ENCODE data around the gene POU6F2.

GRCh38 chr7:39407723-39408122, 430.0 kb downstream of the POU6F2 start:
- TF ChIP-seq CTCF (conservative IDR thresholded peaks at IDR 0.05; ENCODE audit: low read depth in 2 of 2) (no peak), REST (IDR thresholded peaks at IDR 0.05; ENCODE audit: unreplicated experiment) (no peak), EZH2 (IDR thresholded peaks at IDR 0.05; ENCODE audit: low read depth, unreplicated experiment) (no peak), ZNF331 (CRISPR knock-in tag; IDR thresholded peaks at IDR 0.05; ENCODE audit: low read depth) (no peak), POLR2AphosphoS5 (IDR thresholded peaks at IDR 0.05; ENCODE audit: low read depth) (no peak), JUNB (IDR thresholded peaks at IDR 0.05; ENCODE audit: unreplicated experiment) (no peak), EZH2phosphoT487 (IDR thresholded peaks at IDR 0.05; ENCODE audit: unreplicated experiment) (no peak)

Measured in GM23338 (cell line).